HG03354 (cell line): Measurements from ENCODE around the gene KDM4B.

Experiments
- ATAC-seq: cut with Tn5 transposase; IDR thresholded peaks from one replicate; pipeline ENCODE4 v1.9.1; 2021; ENCODE audit warnings: mild to moderate bottlenecking; ENCODE audit not compliant: unreplicated experiment, poor library complexity, severe bottlenecking

The KDM4B gene

DNA sequence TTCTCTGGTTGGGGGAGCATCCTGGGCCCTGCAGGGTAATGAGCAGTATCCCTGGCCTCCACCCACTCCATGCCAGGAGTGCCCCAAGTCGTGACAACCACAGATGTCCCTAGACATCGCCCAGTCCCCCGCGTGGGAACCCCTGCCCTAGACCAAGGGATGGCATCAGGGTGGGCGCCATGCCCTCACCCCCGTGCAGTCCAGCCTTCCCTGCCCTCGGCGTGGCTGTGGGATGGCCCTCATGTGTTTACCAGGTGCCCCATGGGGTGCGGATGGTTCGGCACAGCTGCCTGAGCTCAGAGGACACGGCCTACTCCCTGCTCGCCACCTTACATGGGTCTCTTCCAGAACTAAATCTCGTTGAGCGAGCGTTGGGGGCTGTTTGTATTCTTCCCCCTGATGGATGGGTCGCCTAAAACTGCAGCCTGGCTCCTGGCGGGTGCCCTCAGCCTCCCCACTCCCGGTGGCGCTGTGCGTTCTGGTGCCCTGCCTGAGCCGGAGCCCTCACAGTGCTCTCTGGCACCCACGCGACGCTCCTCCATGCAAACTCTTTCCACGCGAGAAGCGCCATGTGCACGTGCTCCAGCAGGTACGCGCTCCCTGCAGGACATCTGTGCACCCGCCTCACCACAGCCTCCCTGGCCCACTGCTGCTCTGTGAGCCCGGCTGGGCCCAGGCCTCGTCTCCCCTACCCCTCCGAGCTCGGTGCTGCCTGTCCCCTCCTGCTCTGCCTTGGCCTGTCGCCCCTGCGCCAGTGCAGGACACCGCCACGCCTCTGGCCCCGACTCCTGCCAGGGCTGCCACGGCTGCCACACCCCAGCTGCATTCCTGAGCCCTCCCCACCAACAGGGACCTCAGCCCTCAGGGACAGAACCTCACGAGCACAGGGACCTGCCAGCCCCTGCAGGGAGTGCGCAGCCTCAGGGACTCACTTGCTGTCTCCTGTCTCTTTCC lies 145.0 kb downstream of the KDM4B start:
- no peak for ATAC-seq

DNA sequence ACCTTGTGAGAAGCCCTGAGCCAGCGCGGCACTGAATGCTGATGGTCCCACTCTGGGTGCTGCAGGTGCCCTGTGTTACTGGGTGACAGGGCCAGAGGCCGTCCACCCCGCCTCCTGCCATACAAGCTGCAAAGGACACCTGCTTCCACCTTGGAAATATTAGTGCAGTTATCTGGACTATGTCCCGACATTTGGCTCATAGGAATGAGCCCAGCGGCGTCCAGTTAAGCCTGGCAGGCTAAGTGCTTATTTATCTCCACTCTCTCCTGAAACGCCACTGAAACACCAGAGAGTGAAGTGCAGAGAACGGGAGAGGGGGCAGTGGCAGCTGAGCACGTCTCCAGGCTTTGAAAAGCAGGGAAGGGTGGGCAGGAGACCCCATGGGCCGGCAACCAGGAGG lies 145.8 kb downstream of the KDM4B start:
- ATAC-seq: no peak

GRCh38 chr19:5115351-5115750 lies 146.4 kb downstream of the KDM4B start:
- ATAC-seq: no peak

GRCh38 chr19:5115771-5116202 lies 146.9 kb downstream of the KDM4B start:
- no peak for ATAC-seq

GRCh38 chr19:5116292-5116691 lies 147.4 kb downstream of the KDM4B start:
- ATAC-seq: no peak

GRCh38 chr19:5117421-5117820 lies 148.5 kb downstream of the KDM4B start:
- no peak for ATAC-seq

GRCh38 chr19:5118026-5118425 lies 149.1 kb downstream of the KDM4B start:
- ATAC-seq: no peak

DNA sequence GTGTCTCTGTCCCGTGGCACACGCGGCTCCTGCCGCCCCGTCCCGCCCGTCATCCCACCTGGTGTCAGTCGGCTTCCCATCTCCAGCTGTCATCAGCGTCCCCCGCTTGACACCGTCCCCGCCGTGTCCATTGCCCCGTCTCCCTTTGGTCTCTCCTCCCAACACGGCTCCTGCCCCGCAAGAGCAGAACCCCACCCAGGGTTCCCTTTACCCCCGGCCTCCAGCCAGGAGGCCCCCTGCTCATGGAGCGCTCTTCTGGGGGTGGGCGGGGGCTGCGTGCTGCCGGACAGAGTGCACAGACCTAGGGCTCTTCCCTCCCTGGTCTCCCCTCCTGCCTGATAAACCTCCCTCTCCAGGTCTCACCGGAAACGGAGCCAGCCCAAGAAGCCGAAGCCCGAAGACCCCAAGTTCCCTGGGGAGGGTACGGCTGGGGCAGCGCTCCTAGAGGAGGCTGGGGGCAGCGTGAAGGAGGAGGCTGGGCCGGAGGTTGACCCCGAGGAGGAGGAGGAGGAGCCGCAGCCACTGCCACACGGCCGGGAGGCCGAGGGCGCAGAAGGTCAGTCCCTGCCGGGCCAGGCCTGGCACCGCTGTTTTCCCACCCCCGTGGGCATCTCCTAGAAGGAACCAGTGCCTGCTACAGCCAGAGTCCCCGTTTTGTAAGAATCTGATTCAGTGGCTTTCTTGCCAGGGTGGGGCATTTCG lies 150.5 kb downstream of the KDM4B start:
- no peak for ATAC-seq

DNA sequence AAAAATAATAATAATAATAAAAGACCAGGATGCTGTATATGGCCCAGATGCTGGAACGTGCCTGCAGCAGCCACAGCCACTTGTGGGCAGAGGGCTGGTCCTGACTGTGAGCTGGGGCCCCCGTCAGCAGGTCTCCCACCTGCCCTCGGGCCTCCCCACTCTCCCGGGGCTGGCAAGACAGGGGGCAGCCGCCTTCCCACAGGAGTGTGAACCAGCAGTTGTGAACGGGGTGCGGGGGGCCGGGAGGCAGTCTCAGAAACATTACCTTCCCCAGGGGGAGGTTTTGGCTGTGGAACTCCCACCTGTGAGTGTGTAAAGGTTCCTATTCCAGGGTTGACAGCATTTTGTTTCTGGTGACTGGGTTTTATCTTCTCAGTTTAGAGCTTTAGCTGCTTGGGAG lies 151.4 kb downstream of the KDM4B start:
- ATAC-seq: no peak

- no peak for ATAC-seq
These were observed 151.9 kb downstream of the KDM4B start for GRCh38 chr19:5120833-5121232.

DNA sequence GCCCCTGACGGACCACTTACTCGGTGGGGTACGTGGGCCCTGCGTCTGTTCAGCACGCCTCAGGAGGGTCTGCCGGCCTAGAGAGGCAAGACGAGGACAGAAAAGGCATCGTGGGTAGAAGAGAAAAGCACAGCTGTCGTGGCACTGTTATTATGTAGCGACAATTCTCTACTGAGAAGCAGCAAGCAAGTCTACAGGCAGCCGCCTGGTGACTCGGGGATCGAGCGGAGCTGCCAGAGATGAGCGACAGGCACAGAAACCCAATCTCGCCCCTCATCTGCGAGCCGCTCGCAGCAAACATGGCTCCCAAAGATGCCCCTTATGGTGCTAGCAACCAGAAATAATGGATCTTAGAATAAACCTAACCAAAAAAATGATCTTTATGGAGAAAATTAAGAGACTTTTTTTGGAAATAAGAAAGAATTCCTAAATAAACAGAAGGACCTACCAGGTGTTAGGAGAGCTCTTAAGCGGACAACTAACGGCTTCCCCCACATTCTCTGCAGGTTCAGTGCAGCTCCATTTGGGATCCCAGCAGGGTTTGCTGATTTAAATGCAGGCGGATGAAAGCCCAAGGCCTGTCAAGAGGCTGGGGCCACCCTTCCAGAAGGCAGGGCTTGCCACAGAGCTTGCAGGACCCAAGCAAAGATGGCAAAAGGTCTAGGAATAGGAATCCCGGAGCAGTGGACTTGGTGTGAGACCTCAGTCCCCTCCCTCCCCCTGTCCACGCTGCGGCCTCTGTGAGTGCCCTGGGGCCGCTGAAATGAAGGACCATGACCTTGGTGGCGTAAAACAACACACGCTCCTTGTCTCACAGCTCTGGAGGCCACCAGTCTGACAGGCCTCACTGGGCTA lies 152.6 kb downstream of the KDM4B start:
- no peak for ATAC-seq

- ATAC-seq: no peak
These were observed 153.1 kb downstream of the KDM4B start for GRCh38 chr19:5122121-5122400.

- ATAC-seq: no peak
These were observed 153.9 kb downstream of the KDM4B start for GRCh38 chr19:5122671-5123409.

GRCh38 chr19:5123646-5124045 lies 154.7 kb downstream of the KDM4B start:
- no peak for ATAC-seq

- ATAC-seq: no peak
These were observed 155.4 kb downstream of the KDM4B start for GRCh38 chr19:5124111-5124855.

GRCh38 chr19:5125376-5125775 lies 156.5 kb downstream of the KDM4B start:
- ATAC-seq: no peak

- no peak for ATAC-seq
These were observed 157.0 kb downstream of the KDM4B start for GRCh38 chr19:5125797-5126497.

DNA sequence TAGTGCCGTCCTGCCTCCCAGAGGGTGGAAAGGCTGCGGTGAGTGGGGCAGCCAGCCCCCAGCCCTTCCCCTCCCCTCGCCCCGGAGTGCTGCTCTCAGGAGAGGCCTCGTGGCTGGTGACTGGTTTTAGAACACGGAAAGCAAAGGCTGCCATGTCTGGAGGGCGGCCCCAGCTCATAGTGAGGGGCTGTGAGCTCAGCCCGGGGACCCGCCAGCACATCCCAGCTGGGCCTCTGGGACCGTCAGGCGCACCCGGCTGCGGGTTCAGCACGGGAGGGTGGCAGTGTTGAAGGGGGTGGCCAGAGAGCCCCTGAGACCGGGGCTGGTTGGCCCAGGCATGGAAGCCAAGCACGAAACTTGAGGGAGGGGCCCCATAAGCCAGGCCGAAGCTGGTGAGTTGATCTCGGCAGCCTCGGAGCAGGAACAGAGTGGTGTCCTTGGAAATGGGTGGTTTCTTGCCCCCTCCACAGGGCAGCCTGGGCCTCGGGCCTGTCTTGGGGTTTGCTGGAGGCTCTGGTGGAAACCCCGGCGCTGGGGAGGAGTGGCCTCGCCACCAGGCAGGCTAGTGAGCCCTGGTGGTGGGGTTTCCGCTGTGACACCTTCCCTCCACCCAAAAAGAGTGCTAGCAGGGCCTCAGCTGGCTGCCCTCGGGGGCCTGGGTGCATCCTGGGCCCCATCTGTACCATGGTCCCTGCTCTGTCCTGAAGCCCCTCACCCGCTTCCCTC lies 157.7 kb downstream of the KDM4B start:
- ATAC-seq: no peak
